Measurements from ENCODE around the gene SRMS. TPM values are rescaled to one million over a fixed set of nuclear protein-coding genes. Genes with fewer than 3 reads are reported as not detected.

The SRMS gene
- total RNA-seq, 1 donor from 2014 or later = not detected

DNA sequence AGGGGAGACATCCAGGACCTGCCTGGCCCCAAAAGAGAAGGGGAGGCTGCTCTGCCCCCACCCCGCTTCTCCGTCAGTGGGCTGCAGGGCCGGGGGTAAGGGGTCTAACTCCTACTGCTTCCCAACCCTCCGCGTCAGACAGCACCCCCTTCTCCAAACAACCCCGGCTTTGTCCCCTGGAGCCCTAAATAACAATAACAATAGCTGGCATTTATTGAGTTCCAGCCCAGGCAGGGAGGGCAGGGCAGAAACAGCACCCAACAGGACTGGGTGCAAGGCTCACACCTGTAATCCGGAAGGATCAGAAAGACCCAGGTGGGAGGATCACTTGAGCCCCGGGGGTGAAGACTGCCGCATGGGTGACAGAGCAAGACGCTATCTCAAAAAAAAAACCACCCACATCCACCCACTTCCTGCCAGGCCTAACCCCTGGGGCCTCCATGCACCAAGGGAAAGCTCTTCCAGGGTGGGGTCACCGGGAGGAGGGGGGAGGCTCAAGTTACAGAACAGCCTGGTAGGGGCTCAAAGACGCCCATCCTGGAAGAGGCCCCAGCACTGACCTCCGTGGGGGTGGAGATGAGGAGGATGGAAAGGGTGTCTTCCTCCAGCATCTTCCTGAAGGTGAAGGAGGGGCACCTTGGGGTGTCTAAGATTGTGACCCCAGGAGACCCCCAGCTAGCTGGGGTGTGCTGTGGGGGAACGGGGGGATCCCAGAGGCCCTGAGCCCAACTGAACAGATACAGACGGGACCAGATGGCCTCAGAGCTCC lies 5.1 kb upstream of the SRMS start:
- TF ChIP-seq, protein P1, sequence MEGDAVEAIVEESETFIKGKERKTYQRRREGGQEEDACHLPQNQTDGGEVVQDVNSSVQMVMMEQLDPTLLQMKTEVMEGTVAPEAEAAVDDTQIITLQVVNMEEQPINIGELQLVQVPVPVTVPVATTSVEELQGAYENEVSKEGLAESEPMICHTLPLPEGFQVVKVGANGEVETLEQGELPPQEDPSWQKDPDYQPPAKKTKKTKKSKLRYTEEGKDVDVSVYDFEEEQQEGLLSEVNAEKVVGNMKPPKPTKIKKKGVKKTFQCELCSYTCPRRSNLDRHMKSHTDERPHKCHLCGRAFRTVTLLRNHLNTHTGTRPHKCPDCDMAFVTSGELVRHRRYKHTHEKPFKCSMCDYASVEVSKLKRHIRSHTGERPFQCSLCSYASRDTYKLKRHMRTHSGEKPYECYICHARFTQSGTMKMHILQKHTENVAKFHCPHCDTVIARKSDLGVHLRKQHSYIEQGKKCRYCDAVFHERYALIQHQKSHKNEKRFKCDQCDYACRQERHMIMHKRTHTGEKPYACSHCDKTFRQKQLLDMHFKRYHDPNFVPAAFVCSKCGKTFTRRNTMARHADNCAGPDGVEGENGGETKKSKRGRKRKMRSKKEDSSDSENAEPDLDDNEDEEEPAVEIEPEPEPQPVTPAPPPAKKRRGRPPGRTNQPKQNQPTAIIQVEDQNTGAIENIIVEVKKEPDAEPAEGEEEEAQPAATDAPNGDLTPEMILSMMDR (IDR thresholded peaks at IDR 0.05) = no peak
- peak overlapping the region in 1 of 2 donors; percentile 42 for H3K4me3 ChIP-seq
- no peaks in the 10 kb centered on the region for H3K36me3 ChIP-seq
- peaks cover 3 to 6% of the 10 kb centered on the region in 2 donors for H3K4me1 ChIP-seq
- intact Hi-C loops (cut with DNase I) = no loop called here
- no peaks in the 10 kb centered on the region for H3K27me3 ChIP-seq
- no peak overlapping the region for H3K27ac ChIP-seq
- no peaks in the 10 kb centered on the region for H3K9me3 ChIP-seq
- no peak for DNase-seq (ENCODE audit: low spot score in 2 of 2)

DNA sequence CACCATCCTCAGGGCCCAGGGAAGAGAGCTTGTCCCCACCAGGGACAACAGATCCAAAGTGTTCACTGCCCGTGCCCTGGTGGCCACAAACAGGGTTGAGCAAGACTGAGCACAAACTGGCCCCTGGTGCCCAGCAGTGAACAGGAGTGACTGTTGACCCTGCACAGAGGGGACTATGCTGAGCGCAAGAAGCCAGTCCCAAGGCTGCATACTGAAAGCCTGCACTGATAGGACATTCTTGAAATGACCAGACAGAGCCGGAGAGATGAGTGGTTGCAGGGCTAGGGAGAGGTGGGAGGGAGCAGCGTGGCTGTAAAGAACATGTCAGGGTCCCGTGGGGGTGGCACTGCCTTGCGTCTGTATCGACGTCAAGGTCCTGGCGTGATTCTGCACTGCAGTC lies 3.5 kb upstream of the SRMS start:
- no peaks in the 10 kb centered on the region for H3K27me3 ChIP-seq
- H3K9me3 ChIP-seq = no peaks in the 10 kb centered on the region
- peaks cover 3 to 6% of the 10 kb centered on the region in 2 donors for H3K4me1 ChIP-seq
- no peak for DNase-seq (ENCODE audit: low spot score in 2 of 2)
- H3K36me3 ChIP-seq = no peaks in the 10 kb centered on the region
- no peak overlapping the region for H3K27ac ChIP-seq
- TF ChIP-seq, protein P1 (IDR thresholded peaks at IDR 0.05) = no peak
- H3K4me3 ChIP-seq = no peak overlapping the region
- intact Hi-C loops (cut with DNase I) = no loop called here

DNA sequence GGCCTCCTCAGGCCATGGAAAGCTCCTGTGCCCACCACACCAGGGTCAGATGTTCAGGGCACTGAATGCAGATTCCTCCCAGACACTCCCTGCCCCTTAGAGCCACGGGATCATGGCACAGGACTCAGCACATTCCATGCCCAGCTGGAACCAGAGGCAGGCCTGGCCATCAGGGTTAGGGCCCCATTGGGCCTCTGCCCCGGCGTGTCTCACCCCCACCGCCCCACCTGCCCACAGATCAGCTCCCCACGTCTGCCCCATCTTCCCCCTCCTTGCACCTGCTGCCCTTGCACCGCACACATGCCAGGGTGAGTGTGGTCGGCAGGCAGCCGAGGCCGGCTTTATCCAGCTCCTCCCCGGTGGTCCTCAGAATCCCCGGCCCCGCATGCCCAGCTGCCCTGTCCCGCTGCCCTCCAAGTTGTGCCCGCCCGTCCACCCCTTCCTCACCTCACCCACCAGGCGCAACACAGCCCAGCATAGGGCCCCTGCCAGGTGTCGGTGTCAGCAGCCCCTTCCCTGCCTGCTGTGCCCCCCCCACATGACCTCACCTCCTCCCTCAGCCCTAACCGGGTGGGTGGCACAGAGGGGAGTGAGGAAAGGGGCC lies 2.2 kb upstream of the SRMS start:
- Histone ChIP-seq H3K27ac (no peak overlapping the region), H3K27me3 (no peaks in the 10 kb centered on the region), H3K4me1 (peaks cover 3 to 6% of the 10 kb centered on the region in 2 donors), H3K4me3 (no peak overlapping the region), H3K9me3 (no peaks in the 10 kb centered on the region), H3K36me3 (no peaks in the 10 kb centered on the region)
- no peak for DNase-seq (ENCODE audit: low spot score in 2 of 2)
- intact Hi-C loops (cut with DNase I) = no loop called here
- TF ChIP-seq, protein P1 (IDR thresholded peaks at IDR 0.05) = no peak

DNA sequence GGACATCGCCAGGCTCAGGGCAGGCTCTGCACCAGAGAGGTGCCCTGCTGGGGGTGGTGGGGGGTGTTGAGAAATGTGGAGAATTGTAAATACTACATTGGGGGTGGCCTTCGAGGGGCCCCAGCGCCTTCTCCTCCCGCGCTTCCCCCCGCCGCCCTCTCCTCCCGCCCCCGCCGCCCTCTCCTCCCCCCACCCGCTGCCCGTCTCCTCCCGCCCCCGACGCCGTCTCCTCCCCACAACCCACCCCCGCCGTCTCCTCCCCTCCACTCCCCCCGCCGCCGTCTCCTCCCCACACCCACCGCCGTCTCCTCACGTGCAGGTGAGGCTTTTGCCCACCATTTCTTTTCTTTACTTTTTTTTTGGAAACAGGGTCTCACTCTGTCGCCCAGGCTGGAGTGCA lies 1.5 kb upstream of the SRMS start:
- intact Hi-C loops (cut with DNase I) = no loop called here
- no peaks in the 10 kb centered on the region for H3K27me3 ChIP-seq
- TF ChIP-seq, protein P1 (IDR thresholded peaks at IDR 0.05) = no peak

DNA sequence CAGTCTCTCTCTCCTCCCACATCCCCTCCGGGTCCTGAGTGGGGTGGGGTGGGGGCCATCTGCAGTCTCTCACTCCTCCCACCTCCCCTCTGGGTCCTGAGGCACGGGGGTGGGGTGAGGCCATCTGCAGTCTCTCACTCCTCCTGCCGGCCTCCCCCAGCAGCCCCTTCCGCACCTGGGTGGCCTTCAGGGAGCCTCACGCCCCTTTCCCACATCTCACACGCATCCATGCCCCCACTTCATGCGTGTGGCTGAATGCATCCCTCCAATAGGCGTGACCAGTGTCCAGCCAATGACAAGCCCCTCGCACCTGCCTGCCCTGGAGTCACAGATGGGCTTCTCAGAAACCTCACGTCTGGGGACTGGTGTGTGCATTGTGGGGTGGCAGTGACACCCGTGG lies 993 bp upstream of the SRMS start:
- H3K9me3 ChIP-seq = no peaks in the 10 kb centered on the region
- intact Hi-C loops (cut with DNase I) = no loop called here
- no peak for DNase-seq (ENCODE audit: low spot score in 2 of 2)
- no peak overlapping the region for H3K4me3 ChIP-seq
- no peak overlapping the region for H3K27ac ChIP-seq
- TF ChIP-seq, protein P1 (IDR thresholded peaks at IDR 0.05) = no peak
- H3K27me3 ChIP-seq = no peaks in the 10 kb centered on the region
- peaks cover 0 to under 1% of the 10 kb centered on the region in 2 donors for H3K4me1 ChIP-seq
- H3K36me3 ChIP-seq = no peaks in the 10 kb centered on the region

More for the DNA sequence above, 1.5 kb upstream of the SRMS start:
- H3K27ac ChIP-seq = no peak overlapping the region
- no peak for DNase-seq (ENCODE audit: low spot score in 2 of 2)
- H3K4me1 ChIP-seq = peaks cover 2 to 5% of the 10 kb centered on the region in 2 donors
- H3K9me3 ChIP-seq = no peaks in the 10 kb centered on the region
- H3K4me3 ChIP-seq = no peak overlapping the region
- no peaks in the 10 kb centered on the region for H3K36me3 ChIP-seq

Measured in ascending aorta (tissue), 2 donors.